NCI-H2107 treated with DMSO at 0.1 percent for 48 hours (cell line): ENCODE data around the gene SCIN.
"Not testable (repeated sequence)": the region's sequence is repeated elsewhere in the genome, so short reads cannot be mapped to it uniquely, and the experiment has no call there.

Experiments used
- DNase-seq: peaks from one replicate; lab custom pipeline; 2025; ENCODE audit not compliant: unreplicated experiment; lab: John Stamatoyannopoulos, UW

Gene SCIN

GRCh38 chr7:12610899-12611298 is 40.4 kb downstream of the SCIN start:
- DNase-seq = no peak

GRCh38 chr7:12612622-12613021 is 42.1 kb downstream of the SCIN start:
- DNase-seq = no peak

- DNase-seq = no peak
These were observed 49.0 kb downstream of the SCIN start for GRCh38 chr7:12619461-12620069.

GRCh38 chr7:12620371-12620770 is 49.9 kb downstream of the SCIN start:
- DNase-seq = no peak

GRCh38 chr7:12623223-12623622 is 52.7 kb downstream of the SCIN start:
- no peak for DNase-seq

GRCh38 chr7:12623885-12624498 is 53.5 kb downstream of the SCIN start:
- peak; percentile 15 for DNase-seq

GRCh38 chr7:12625836-12626235 is 55.3 kb downstream of the SCIN start:
- DNase-seq = no peak

GRCh38 chr7:12629816-12630512 is 59.4 kb downstream of the SCIN start:
- no peak for DNase-seq

GRCh38 chr7:12630513-12630819 is 59.9 kb downstream of the SCIN start:
- no peak for DNase-seq

- no peak for DNase-seq
These were observed 63.1 kb downstream of the SCIN start for GRCh38 chr7:12633582-12633981.

GRCh38 chr7:12635830-12636229 is 65.3 kb downstream of the SCIN start:
- no peak for DNase-seq

GRCh38 chr7:12637328-12637727 is 66.8 kb downstream of the SCIN start:
- DNase-seq = no peak

GRCh38 chr7:12637819-12638592 is 67.5 kb downstream of the SCIN start:
- no peak for DNase-seq

GRCh38 chr7:12638851-12639456 is 68.4 kb downstream of the SCIN start:
- peak; percentile 56 for DNase-seq

- DNase-seq = no peak
These were observed 70.0 kb downstream of the SCIN start for GRCh38 chr7:12640299-12641096.

- no peak for DNase-seq
These were observed 70.7 kb downstream of the SCIN start for GRCh38 chr7:12641196-12641595.

- DNase-seq = no peak
These were observed 72.0 kb downstream of the SCIN start for GRCh38 chr7:12642508-12642907.

GRCh38 chr7:12643001-12643643 is 72.6 kb downstream of the SCIN start:
- DNase-seq = no peak

- DNase-seq = no peak
These were observed 73.1 kb downstream of the SCIN start for GRCh38 chr7:12643644-12644043.

GRCh38 chr7:12645212-12645611 is 74.7 kb downstream of the SCIN start:
- not testable (repeated sequence) for DNase-seq
